Nephron progenitor cell (in vitro differentiated cells): ENCODE results near the gene GALE.

Source experiments
- DNase-seq: peaks from one replicate; pipeline ENCODE4 v3.0.0; 2021
- H3K27ac Mint-ChIP-seq: 2 replicates; pipeline ENCODE4 v1.8.0; 2021; ENCODE audit warnings: mild to moderate bottlenecking, moderate library complexity, mixed read lengths
- H3K27me3 Mint-ChIP-seq: 2 replicates; pipeline ENCODE4 v1.8.0; 2021; ENCODE audit warnings: mild to moderate bottlenecking, low read depth, mixed read lengths; ENCODE audit not compliant: poor library complexity
- H3K36me3 Mint-ChIP-seq: 2 replicates; pipeline ENCODE4 v1.8.0; 2021; ENCODE audit warnings: low read depth, mixed read lengths
- H3K4me1 Mint-ChIP-seq: 2 replicates; pipeline ENCODE4 v1.8.0; 2021; ENCODE audit warnings: mixed read lengths
- H3K4me3 Mint-ChIP-seq: 2 replicates; pipeline ENCODE4 v1.8.0; 2021; ENCODE audit warnings: mild to moderate bottlenecking, moderate library complexity, mixed read lengths
- H3K9me3 Mint-ChIP-seq: 2 replicates; pipeline ENCODE4 v1.8.0; 2021; ENCODE audit warnings: mild to moderate bottlenecking, moderate library complexity, mixed read lengths
- TF ChIP-seq, protein P1 (sequence below): fragments of 200-600 bp; sonication (generic); IDR thresholded peaks from 2 replicates; pipeline ENCODE4 v1.5.0; 2021; ENCODE audit warnings: antibody characterized with exemption

The GALE gene

DNA sequence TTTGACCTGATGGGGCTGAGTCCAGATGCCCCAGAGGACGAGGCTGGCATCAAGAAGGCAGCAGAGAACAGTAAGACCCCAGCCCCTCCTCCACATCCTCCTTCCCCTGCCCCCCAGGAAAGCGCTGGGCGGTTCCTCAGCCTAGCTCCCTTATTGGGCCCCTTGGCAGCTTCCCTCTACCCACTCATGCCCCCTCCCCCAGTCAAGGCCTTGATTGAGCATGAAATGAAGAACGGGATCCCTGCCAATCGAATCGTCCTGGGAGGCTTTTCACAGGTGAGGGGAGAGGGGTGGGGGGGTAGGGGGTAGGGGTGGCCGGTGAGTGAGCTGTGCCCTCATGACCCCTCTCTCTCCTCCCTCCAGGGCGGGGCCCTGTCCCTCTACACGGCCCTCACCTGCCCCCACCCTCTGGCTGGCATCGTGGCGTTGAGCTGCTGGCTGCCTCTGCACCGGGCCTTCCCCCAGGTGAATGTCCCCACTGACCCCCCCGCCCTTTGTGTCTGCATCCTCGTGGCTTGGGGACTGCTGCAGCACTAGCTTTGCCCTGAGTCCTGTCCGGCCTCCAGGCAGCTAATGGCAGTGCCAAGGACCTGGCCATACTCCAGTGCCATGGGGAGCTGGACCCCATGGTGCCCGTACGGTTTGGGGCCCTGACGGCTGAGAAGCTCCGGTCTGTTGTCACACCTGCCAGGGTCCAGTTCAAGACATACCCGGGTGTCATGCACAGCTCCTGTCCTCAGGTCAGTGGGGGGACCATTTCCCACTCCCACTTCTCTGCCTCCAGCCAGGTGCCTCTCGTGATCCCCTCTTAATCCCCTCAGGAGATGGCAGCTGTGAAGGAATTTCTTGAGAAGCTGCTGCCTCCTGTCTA, 6.5 kb downstream of the GALE start:
- Mint-ChIP-seq H3K9me3 (no peaks in the 10 kb centered on the region), H3K4me1 (peaks cover 34% of the 10 kb centered on the region), H3K27ac (no peak overlapping the region), H3K4me3 (no peak overlapping the region), H3K36me3 (no peaks in the 10 kb centered on the region), H3K27me3 (no peaks in the 10 kb centered on the region)
- DNase-seq: no peak
- TF ChIP-seq, protein P1, sequence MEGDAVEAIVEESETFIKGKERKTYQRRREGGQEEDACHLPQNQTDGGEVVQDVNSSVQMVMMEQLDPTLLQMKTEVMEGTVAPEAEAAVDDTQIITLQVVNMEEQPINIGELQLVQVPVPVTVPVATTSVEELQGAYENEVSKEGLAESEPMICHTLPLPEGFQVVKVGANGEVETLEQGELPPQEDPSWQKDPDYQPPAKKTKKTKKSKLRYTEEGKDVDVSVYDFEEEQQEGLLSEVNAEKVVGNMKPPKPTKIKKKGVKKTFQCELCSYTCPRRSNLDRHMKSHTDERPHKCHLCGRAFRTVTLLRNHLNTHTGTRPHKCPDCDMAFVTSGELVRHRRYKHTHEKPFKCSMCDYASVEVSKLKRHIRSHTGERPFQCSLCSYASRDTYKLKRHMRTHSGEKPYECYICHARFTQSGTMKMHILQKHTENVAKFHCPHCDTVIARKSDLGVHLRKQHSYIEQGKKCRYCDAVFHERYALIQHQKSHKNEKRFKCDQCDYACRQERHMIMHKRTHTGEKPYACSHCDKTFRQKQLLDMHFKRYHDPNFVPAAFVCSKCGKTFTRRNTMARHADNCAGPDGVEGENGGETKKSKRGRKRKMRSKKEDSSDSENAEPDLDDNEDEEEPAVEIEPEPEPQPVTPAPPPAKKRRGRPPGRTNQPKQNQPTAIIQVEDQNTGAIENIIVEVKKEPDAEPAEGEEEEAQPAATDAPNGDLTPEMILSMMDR: no peak

DNA sequence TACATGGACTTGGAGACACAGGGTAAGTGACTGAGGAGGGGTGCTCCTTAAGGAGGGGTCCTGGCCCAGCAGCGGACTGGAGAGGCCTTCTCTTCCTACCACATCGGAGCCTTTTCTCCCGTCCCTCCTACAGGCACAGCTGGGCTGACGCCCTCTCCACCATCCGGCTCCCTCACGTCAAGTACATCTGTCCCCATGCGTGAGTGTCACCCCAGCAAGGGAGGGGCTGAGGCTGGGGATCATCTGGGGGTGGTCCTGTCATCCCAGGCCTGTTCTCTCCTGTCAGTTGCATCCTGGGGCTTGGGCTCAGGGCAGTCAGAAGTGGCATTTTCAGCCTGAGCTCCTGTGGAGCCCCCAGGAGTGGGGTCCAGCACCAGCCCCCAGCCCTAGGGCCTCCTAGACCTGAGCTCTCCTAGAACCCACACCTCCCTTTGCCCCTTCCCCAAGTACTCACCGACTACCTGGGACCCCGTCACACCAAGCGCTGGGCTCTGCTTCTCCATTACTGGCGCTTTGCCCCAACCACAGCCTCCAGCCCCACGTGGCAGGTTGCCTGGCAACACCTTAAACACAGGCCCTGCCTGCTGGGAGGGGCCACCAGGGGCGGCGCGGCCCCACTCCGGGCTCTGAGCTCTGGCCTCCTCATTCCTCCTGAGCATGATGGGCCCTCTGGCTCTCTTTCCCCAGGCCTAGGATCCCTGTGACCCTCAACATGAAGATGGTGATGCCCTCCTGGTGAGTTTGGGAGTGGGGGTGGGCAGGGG, 7.4 kb downstream of the GALE start:
- H3K4me3 Mint-ChIP-seq: peak overlapping the region; percentile 62
- H3K27me3 Mint-ChIP-seq: no peaks in the 10 kb centered on the region
- peak; percentile 22 for DNase-seq
- TF ChIP-seq, protein P1: no peak
- H3K9me3 Mint-ChIP-seq: no peaks in the 10 kb centered on the region
- H3K36me3 Mint-ChIP-seq: peaks cover 6% of the 10 kb centered on the region
- H3K4me1 Mint-ChIP-seq: peaks cover 38% of the 10 kb centered on the region
- H3K27ac Mint-ChIP-seq: peak overlapping the region; percentile 77

DNA sequence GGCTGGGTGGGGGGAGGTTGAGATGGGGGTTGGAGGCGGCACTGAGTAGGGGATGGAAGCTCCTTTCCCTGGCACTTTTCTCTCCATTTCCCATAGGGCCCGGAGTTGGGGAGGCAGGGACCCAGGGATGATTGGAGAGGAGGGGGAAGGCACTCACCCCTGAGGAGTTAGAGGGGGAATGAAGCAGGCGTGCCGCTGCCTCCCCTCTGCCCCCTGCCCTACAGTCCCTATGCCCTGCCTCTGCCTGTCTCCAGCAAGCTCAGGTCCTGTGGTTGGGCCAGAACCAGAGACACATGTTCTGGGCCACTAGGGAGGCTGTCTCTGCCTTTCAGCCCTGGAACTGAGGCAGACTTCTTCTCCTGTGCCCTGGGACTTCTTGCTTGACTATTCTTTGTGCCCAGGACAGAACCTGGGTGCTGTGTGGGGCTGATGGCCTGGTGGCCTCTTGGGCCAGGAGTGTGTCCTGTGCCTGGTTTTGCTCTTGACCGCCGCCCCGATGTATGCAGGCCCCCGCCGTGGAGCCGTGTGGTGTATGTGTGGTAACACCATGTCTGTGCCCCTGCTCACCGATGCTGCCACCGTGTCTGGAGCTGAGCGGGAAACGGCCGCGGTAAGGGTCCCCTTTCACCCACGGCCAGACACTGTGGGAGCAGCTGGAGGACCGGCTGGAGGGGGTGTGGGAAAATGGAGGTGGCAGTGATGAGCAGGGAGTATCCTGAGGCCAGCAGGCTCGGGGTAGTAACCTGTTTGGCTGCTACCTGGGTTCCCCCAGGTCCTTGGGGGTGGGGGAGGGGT, 8.2 kb downstream of the GALE start:
- DNase-seq: no peak

DNA sequence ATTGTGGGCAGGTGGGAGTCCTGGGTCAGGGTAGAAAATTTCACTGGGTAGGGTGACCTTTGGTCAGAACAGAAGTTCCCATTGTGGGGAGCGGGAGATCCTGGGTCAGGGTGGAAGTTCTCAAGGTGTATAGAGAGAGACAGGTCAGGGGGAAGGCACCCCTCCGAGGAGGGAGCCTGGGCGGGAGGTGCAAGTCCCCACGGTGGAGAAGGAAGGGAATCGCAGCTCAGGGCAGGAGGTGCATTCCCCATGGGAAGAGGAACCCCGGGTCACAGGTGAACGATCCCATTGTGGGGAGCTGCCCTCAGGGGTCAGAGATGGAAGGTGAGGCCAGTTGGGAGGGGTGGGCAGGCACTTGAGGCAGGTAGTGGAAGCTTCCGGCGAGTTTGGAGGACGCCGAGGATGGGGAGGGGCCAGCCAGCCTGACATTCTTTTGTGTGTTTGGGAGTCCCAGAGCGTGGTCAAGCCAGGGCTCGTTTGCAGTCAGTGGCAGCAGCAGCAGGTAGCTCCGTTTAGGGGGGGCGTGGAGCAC, 9.0 kb downstream of the GALE start:
- Mint-ChIP-seq H3K4me3 (peak overlapping the region; percentile 97), H3K27ac (peak overlapping the region; percentile 44), H3K9me3 (no peaks in the 10 kb centered on the region), H3K4me1 (peaks cover 38% of the 10 kb centered on the region), H3K36me3 (peaks cover 23% of the 10 kb centered on the region), H3K27me3 (no peaks in the 10 kb centered on the region)
- TF ChIP-seq, protein P1: no peak
- peak; percentile 58 for DNase-seq

More for the DNA sequence above, 8.2 kb downstream of the GALE start:
- Mint-ChIP-seq H3K4me3 (peak overlapping the region; percentile 97), H3K27me3 (no peaks in the 10 kb centered on the region), H3K9me3 (no peaks in the 10 kb centered on the region), H3K4me1 (peaks cover 38% of the 10 kb centered on the region), H3K27ac (no peak overlapping the region), H3K36me3 (peaks cover 15% of the 10 kb centered on the region)
- TF ChIP-seq, protein P1: no peak

DNA sequence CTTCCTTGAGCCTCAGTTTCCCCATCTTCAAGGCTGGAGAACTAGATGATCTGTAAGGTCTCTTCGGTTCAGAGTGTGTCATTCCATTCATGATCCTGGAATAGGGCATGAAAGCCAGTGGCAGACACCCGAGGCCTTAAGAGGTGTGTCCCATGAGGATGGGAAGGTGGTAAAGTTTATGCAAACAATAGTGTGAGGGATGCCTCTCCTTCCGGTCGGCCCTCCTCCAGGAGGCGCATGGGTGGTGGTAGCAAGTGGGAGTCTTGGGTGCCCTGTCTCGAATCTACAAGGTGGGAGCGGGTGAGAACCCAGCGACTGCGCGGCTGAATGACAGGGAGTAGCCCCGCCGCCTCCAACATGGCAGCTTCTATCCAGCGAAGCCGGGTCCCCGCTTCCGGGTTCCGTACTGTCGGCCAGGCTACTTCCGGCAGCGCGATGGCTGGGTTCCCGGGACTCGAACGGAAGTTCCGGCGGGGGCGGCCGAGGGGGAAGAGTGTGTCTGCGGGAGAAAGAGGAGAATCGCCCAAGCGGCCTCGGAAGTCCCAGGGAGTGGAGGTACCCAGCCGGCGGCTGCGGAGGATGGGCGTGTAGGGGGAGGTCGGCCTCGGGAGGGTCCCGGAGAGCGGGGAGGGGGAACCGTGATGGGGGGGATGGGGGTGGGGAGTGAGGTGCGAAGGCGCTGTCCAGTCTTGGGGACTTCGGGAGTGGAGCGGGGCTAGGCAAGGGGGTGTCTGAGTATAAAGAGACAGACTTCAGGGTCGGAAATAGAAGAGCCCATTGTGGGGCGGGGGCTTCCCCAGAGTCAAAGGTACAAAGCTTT, 9.6 kb downstream of the GALE start, which contains the start of gene LYPLA2:
TSS of gene LYPLA2 (plus strand) at position 450 of the 820 bp plus-strand sequence. CDS start 1,538 bp downstream, outside the sequence.
- peak; percentile 90 for DNase-seq
- peaks cover 29% of the 10 kb centered on the region for H3K36me3 Mint-ChIP-seq
- TF ChIP-seq, protein P1: no peak
- peaks cover 38% of the 10 kb centered on the region for H3K4me1 Mint-ChIP-seq
- H3K27me3 Mint-ChIP-seq: no peaks in the 10 kb centered on the region
- H3K27ac Mint-ChIP-seq: peak within 1 kb of the TSS; percentile 44
- H3K4me3 Mint-ChIP-seq: peak within 1 kb of the TSS; percentile 97
- H3K9me3 Mint-ChIP-seq: no peaks in the 10 kb centered on the region
